NCI-H82 treated with DMSO at 0.1 percent for 48 hours (cell line): ENCODE data around the gene FKBP10.

Source experiments
- DNase-seq: peaks from one replicate; lab custom pipeline; 2025; ENCODE audit not compliant: unreplicated experiment; lab: John Stamatoyannopoulos, UW

Gene FKBP10

GRCh38 chr17:41782142-41782541 is 30.7 kb upstream of the FKBP10 start:
- no peak for DNase-seq

DNA sequence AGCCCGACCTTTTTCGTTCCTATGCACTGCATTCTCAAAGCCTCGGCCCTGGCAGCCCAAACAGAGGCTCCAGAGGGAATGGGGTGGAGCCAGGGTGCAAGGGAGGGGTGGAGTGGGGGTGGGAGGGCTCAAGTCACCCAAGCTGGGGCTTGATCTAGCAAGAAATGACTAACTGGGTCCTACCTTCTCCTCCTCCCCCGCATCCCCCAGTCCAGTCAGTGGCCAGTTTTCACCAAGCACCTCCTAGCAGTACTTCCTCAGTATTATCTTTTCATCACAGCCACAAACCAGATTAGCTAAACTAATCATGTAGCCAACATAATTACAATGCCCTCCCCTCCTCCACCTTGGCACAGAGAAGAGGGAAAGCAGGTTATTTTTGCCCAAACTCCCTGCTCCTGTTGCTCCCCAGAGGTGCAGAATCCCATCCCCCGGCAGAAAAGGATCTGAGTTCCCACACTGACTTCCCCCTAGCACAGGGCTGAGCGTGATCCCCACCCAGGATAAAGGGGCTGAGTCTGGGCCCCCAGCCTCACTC is 28.5 kb upstream of the FKBP10 start:
- peak; percentile 50 for DNase-seq

DNA sequence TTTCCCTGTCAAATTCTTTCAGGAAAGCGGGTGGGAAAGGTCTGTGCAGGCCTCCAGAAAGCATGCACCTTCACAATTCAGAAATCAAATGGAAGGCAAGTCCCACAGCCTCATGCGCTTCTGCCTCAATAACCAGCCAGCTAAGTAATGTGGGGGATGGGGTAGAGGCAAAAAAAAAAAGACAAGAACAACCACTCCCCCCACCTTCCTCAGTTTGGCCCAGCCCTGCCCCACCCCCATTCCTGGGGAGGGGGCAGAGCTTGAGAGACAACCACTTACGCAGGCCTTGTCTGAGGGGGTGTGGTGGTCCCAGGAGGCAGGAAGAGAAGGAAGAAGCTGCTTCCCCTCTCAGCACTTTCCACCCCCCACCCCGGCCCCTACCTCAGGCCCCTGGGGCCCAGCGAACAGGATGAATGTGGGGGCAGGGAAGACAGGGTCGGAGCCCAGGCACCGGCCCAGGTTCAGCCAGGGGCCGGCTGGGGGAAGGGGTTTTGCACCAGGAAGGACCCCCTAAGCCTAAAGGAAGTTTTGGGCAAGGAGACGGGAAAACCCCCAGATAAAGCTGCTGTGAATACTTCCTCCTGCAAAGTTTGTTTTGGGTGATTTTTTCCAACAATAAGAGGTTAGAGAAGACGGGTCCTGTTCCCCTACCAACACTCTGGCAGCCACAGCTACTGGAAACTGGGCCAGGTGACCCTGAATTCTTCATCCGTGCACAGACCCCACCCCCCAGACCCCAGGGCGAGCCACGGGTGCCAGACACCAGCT is 27.5 kb upstream of the FKBP10 start:
- peak; percentile 19 for DNase-seq

GRCh38 chr17:41785859-41786226 is 27.0 kb upstream of the FKBP10 start:
- no peak for DNase-seq

DNA sequence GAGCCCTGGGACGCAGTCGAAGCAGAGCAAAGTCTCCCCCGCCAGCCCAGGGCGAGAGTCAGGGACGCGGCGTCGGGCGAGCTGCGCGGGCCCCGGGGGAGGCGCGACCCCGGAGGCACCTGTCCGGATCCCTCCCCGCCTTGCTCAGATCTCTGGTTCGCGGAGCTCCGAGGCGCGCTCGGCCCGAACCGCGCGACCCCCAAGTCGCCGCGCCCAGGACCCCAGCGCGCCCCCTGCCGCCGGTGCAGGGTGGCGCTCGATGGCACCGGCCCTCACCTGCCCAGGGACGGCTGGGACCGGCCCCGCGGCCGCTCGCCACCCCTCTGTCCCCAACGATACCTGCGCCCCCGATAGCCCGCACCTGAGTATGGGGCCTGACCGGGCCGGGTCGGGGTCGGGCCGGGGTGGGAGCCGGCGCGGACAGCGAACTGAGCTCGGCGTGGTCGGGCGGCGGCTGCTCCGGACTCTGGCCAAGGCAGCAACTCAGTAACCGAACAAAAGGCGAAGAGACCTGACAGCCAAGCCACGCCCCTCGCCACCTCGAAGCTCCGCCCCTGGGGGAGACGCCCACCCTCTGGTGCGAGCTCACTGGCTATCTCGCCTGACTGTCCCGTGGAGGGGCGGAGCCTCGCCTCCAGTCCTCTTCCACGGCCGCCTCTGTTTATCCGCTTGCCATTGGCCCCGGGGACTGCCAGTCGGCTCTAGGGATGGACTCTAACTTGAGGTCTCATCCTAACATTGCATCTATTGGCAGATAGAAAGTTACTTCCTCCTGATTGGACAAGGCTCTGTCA is 26.4 kb upstream of the FKBP10 start, which contains the start of gene JUP:
Gene JUP (minus strand): TSS at position 485 of the 794 bp plus-strand sequence. CDS start 14,857 bp downstream, outside the sequence.
- peak; percentile 96 for DNase-seq

DNA sequence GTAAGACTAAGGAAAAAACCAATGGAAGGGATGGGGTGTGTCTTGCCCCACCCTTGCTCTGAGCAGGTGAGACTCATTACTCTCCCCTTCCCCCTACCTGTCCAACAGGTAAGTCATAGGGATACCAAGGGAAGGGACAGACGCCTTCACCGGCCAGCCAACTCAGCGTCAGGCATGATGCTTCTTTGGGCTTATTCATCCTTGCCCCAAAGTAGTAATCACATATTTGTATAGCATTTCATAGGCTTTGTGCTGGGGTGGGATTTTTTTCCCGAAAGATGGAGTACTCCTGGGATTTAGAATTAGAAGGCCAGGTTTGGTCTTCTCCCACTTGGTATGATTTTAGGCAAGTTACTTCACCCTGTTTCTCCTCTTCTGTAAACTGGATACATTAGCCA is 25.8 kb upstream of the FKBP10 start:
- DNase-seq, result no peak

DNA sequence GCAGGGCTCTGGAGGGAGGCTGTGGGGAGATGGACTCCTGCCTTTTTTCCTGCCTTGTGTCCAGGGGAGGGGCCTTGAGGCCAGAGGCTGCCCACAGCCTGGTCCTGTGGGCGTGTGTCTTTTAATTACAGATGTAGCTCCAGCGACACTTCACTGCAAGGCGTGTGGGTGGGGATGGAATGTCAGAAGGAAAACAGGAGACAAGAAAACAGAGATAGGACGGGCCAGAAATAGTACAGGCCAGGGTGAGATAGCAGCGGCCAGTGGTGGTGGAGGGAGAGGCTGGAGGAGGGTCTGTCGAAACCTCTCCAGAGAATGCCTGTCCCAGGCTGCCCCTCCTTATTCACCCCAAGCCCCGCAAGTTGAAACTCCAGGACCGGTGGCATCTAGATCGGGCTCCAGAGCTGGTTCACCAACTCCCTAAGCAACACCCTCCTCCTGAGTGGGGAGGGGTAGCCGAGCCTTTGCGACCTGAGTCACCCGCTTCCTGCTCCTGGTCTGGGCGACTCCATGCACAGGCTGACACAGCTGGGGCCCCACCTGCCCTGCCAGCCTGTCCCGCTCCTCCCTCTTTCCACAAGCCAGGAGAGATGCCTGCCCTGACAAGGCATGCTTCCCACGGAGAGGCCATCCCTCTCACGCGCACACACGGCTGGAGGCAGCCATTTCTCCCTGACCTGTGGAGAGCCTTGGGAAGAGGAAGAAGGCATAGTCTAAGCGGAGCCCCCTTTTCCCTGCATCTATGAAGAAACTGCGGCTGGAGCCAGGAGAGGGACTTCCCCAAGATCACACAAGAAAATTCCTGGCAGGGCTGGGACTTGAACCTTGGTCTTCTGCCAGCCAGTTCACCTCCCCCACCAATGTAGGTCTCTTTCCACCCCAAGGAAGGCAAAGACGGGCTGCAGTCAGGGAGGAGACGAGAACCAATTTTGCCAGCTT is 19.7 kb upstream of the FKBP10 start:
- no peak for DNase-seq

DNA sequence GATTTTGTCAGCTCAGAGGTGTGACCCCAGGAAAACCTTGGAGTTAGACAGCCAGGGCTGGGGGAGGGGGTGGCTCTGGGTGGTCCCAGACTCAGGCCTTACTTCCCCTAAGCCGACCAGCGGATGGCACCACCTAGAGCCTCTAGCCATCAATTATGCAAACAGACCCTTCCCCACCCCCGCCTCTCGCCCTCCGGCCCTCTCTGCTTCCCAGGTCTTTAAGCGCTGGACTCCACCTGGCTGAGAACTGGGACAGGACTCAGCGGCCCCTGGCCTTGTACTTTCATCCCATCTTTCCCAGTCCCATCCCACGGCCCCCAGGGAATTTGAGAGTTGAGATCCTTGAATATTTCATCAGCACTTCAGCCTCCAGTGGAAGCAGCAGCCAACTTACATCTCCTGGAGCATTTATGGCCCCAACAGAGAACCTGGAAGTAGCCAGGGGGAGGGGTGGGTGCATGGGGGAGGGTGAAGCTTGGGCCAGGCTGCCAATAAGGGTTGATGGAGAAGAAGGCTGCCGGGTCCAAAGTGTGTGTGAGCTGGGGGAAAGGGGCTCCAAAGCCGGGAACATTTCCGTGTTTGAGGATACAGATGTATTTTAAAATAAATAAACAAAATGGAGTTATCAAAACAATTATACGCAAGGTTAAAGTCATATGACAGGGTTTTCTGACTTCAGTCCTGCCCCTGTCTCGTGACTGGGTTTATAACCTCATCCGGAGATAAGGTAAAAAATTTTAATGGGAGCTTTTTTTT is 18.8 kb upstream of the FKBP10 start:
- no peak for DNase-seq

DNA sequence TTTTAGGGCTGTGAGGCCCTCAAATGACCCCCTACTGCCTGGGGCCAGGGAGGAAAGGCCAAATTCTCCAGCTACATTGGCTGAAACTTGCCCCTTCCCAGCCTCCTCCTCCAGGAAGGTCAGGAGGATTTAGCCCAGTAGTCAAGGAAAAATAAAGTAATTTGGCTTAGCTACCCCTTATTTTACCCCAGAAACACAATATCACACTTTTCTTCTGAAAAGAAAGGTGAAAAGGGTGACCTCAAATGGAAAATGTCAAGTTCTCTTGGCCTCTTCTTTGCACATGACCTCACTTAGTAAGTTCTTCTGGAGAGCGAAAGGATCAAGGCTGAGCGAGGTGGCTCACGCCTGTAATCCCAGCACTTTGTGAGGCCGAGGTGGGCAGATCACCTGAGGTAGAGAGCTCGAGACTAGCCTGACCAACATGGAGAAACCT is 18.2 kb upstream of the FKBP10 start:
- no peak for DNase-seq

DNA sequence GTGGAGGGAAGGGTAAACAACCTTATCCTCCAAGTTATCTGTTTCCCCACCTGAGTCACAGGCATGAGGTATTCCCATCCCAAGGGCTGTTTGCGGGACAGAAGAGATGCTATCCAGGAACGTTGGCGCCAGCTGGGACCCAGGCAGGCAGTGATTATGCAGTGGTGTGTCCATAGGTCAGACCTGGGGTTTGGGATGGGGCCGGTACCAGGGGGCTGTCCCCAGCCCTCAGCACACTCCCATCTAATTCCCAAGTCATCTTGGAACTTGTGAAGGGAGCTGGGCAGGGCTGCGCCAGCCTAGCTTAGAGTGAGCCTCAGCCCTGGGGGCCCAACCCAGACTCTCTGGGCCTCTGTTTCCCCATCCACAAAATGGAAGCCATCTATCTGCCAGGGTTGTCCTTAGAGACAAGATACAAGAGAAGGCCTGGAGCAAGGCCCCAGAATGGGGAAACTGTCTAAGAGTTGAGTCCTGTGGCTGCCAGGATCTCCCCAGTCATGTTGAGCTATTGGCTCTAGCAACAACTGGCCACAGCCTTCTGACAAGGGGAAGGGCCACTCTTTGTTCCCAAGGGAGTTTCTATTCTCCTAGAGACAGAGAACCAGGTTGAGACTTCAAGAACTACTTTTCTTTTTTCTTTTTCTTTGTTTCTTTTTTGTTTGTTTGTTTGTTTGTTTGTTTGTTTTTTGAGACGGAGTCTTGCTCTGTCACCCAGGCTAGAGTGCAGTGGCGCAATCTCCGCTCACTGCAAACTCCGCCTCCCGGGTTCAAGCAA is 16.5 kb upstream of the FKBP10 start:
- no peak for DNase-seq

DNA sequence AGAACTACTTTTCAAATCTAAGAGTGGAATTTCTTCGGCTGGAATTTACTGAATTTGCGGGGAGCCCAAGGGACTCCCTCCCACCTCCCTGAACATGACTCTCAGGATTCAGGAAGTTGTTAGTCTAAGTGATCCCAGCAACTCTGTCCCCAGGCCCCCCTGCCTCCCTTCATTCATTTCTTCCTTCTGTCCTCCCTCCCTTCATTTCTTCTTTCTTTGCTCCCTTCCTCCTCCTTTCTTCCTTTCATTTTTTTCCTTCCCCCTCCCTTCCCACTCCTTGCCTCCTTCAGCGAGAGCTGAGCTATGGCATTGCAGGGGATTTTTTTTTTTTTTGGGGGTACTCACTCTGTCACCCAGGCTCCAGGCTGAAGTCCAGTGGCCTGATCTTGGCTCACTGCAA is 15.4 kb upstream of the FKBP10 start:
- DNase-seq, result no peak

DNA sequence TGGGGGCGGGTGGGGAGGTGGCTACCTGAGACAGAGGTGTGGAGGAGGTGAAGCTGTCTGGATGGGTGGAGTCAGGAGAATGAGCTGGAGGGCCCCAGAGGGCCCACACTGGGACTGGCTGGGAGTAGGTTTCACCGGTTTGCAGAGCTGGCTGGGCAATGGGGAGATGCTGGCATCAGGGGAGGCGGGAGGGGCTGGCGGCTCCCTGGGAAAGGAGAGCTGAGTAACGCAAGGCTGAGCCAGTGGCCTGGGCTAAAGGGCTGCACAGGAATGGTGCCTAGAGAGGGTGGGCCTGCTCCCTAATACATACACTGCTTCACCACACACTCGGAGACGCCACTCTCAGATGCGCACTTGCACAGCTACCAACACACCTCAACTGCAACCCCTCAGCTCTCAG is 13.4 kb upstream of the FKBP10 start:
- DNase-seq, result no peak

GRCh38 chr17:41800601-41801373 is 12.0 kb upstream of the FKBP10 start:
- no peak for DNase-seq

GRCh38 chr17:41801374-41802271 is 11.2 kb upstream of the FKBP10 start:
- DNase-seq, result peak; percentile 45

- DNase-seq, result no peak
Observed at GRCh38 chr17:41803049-41804020, 9.5 kb upstream of the FKBP10 start.

GRCh38 chr17:41806685-41807445 is 5.9 kb upstream of the FKBP10 start:
- no peak for DNase-seq
